Gastroesophageal sphincter (tissue), 4 donors: ENCODE results near the gene CA5B. TPM values are rescaled to one million over a fixed set of nuclear protein-coding genes. Genes with fewer than 3 reads are reported as not detected.

Experiments
- ATAC-seq: fragments of 150-250 bp; one replicate; pipeline ENCODE4 v1.9.1; 2016; ENCODE audit warnings: mild to moderate bottlenecking, moderate library complexity
- H3K27ac ChIP-seq, 4 donors: fragments of 200-600 bp; sonication (generic) in 3 of 4; 1 replicate in 3 of 4; 2 replicates in 1 of 4; pipeline ENCODE4 v1.5.1; 2016 to 2019
- H3K27me3 ChIP-seq: fragments of 200-600 bp; sonication (generic); one replicate; pipeline ENCODE4 v1.5.1; 2019
- H3K36me3 ChIP-seq, 2 donors: fragments of 200-600 bp; sonication (generic); one replicate each; pipeline ENCODE4 v1.5.1; 2019; ENCODE audit warnings: control low read depth in 1 of 2
- H3K4me1 ChIP-seq, 3 donors: fragments of 200-600 bp; sonication (generic); 1 replicate in 2 of 3; 2 replicates in 1 of 3; pipeline ENCODE4 v1.5.1; 2016 to 2019; ENCODE audit warnings: control low read depth in 2 of 3
- H3K4me3 ChIP-seq, 2 donors: fragments of 200-600 bp; sonication (generic); one replicate each; pipeline ENCODE4 v1.5.1; 2019; ENCODE audit warnings: mild to moderate bottlenecking in 1 of 2, moderate library complexity in 1 of 2
- H3K9me3 ChIP-seq, 3 donors: fragments of 200-600 bp; sonication (generic); one replicate each; pipeline ENCODE4 v1.5.1; 2017 to 2019; ENCODE audit warnings: control low read depth in 2 of 3
- CTCF ChIP-seq, 4 experiments: fragments of 200-600 bp in 2 of 4; fragments of 450-650 bp in 2 of 4; sonication (generic) in 1 of 4; IDR thresholded peaks; one replicate each; pipeline ENCODE4 v1.5.1; 2017 to 2019; ENCODE audit warnings: antibody characterized with exemption in 4 of 4, mild to moderate bottlenecking in 2 of 4, moderate library complexity in 2 of 4
- EP300 ChIP-seq: sonication (generic); formaldehyde crosslinking; IDR thresholded peaks from one replicate; pipeline ENCODE4 v1.6.1; 2017; ENCODE audit warnings: antibody characterized with exemption, mild to moderate bottlenecking
- POLR2A ChIP-seq, 2 donors: fragments of 450-650 bp; IDR thresholded peaks; one replicate each; pipeline ENCODE4 v1.6.1; 2017; ENCODE audit warnings: antibody characterized with exemption in 2 of 2, mild to moderate bottlenecking in 2 of 2, moderate library complexity in 1 of 2
- POLR2AphosphoS5 ChIP-seq: sonication (generic); formaldehyde crosslinking; IDR thresholded peaks from one replicate; pipeline ENCODE4 v1.6.1; 2017; ENCODE audit warnings: antibody characterized with exemption
- WGBS, 2 donors: methylation state at CpG; one replicate each; pipeline ENCODE4 v1.1.5; 2018; ENCODE audit warnings: low coverage in 1 of 2; 5-methylcytosine and 5-hydroxymethylcytosine counted together
- total RNA-seq, 4 donors: library from RNA; depleted of rRNA; stranded (reverse); fragments of >200 nt; gene quantifications; one replicate each; pipeline ENCODE4 v1.1.0, GENCODE V29; 2016

The CA5B gene
- total RNA-seq, 4 donors from 2014 or later = 8.2 to 11.4 (median 9.9) TPM

- 2 to 20% methylated on average over 1 to 11 of the region's 55 CpGs for WGBS, 2 donors
- Histone ChIP-seq H3K27ac (peak within 1 kb of the TSS; percentile 67 to 88 (median 85)), H3K4me3 (peak within 1 kb of the TSS; percentile 68 to 93), H3K27me3 (no peaks in the 10 kb centered on the region), H3K36me3 (peaks cover 0 to 4% of the 10 kb centered on the region in 2 donors), H3K4me1 (peaks cover 0 to 34% (median 5%) of the 10 kb centered on the region in 3 donors), H3K9me3 (no peaks in the 10 kb centered on the region)
- ATAC-seq = peak; percentile 95
- no peak for TF ChIP-seq EP300
- peak; percentile 34 to 35 for TF ChIP-seq POLR2A (IDR thresholded peaks at IDR 0.05)
- no peak for TF ChIP-seq CTCF (IDR thresholded peaks at IDR 0.05)
- peak; percentile 55 for TF ChIP-seq POLR2AphosphoS5
These were observed 52.1 kb downstream of the CA5B start, which contains the start of gene ZRSR2 for GRCh38 chrX:15789979-15790768. Gene ZRSR2 (plus strand): TSS chrX:15790484. CDS start chrX:15790496, 12 bp downstream.

- ATAC-seq = peak; percentile 28
- Histone ChIP-seq H3K36me3 (peaks cover 0 to 2% of the 10 kb centered on the region in 2 donors), H3K27me3 (no peaks in the 10 kb centered on the region), H3K4me1 (peaks cover 0 to 34% (median 5%) of the 10 kb centered on the region in 3 donors), H3K4me3 (peak overlapping the region; percentile 68 to 93), H3K9me3 (no peaks in the 10 kb centered on the region), H3K27ac (peak overlapping the region; percentile 67 to 88 (median 85))
- 0 to 1% methylated on average over 3 to 9 of the region's 15 CpGs for WGBS, 2 donors
- TF ChIP-seq POLR2AphosphoS5 (no peak), CTCF (IDR thresholded peaks at IDR 0.05) (no peak), POLR2A (IDR thresholded peaks at IDR 0.05) (no peak), EP300 (no peak)
These were observed 52.8 kb downstream of the CA5B start for GRCh38 chrX:15790769-15791290.

- no peaks in the 10 kb centered on the region for H3K9me3 ChIP-seq
- no peak overlapping the region for H3K27ac ChIP-seq
- 98% methylated on average over 4 of the region's 4 CpGs; no CpG with 5 or more reads in 1 of the 2 donors for WGBS, 2 donors
- H3K4me1 ChIP-seq = peaks cover 0 to 12% (median 0%) of the 10 kb centered on the region in 3 donors
- ATAC-seq = no peak
- no peaks in the 10 kb centered on the region for H3K27me3 ChIP-seq
- peaks cover 0 to 22% of the 10 kb centered on the region in 2 donors for H3K36me3 ChIP-seq
- no peak overlapping the region for H3K4me3 ChIP-seq
- TF ChIP-seq POLR2AphosphoS5 (no peak), EP300 (no peak), POLR2A (IDR thresholded peaks at IDR 0.05) (no peak), CTCF (IDR thresholded peaks at IDR 0.05) (no peak)
These were observed 59.6 kb downstream of the CA5B start for GRCh38 chrX:15797707-15798106.

- no peak overlapping the region for H3K4me3 ChIP-seq
- peaks cover 0 to 58% of the 10 kb centered on the region in 2 donors for H3K36me3 ChIP-seq
- H3K27ac ChIP-seq = no peak overlapping the region
- H3K9me3 ChIP-seq = no peaks in the 10 kb centered on the region
- no peaks in the 10 kb centered on the region for H3K27me3 ChIP-seq
- ATAC-seq = no peak
- H3K4me1 ChIP-seq = no peaks in the 10 kb centered on the region
- no peak for TF ChIP-seq EP300
- no peak for TF ChIP-seq POLR2AphosphoS5
- TF ChIP-seq POLR2A (IDR thresholded peaks at IDR 0.05) = no peak
- TF ChIP-seq CTCF (IDR thresholded peaks at IDR 0.05) = no peak
These were observed 66.5 kb downstream of the CA5B start for GRCh38 chrX:15804563-15804962.

GRCh38 chrX:15808254-15808653, 70.2 kb downstream of the CA5B start:
- no peak for TF ChIP-seq CTCF (IDR thresholded peaks at IDR 0.05)
- TF ChIP-seq EP300 = no peak
- no peak for TF ChIP-seq POLR2A (IDR thresholded peaks at IDR 0.05)
- TF ChIP-seq POLR2AphosphoS5 = no peak
- Histone ChIP-seq H3K4me1 (no peaks in the 10 kb centered on the region), H3K4me3 (no peak overlapping the region), H3K36me3 (peaks cover 0 to 77% of the 10 kb centered on the region in 2 donors), H3K27me3 (no peaks in the 10 kb centered on the region), H3K27ac (no peak overlapping the region), H3K9me3 (no peaks in the 10 kb centered on the region)
- WGBS, 2 donors = 97 to 100% methylated on average over 3 to 4 of the region's 4 CpGs
- ATAC-seq = no peak
